Eye (tissue), 1 donor: ENCODE measurements around the gene TRIM16.
"Not testable (repeated sequence)": the region's sequence is repeated elsewhere in the genome, so short reads cannot be mapped to it uniquely, and the experiment has no call there.

Source experiments
- DNase-seq: peaks from one replicate; pipeline ENCODE4 v3.0.0-alpha.2; 2015

The TRIM16 gene

DNA sequence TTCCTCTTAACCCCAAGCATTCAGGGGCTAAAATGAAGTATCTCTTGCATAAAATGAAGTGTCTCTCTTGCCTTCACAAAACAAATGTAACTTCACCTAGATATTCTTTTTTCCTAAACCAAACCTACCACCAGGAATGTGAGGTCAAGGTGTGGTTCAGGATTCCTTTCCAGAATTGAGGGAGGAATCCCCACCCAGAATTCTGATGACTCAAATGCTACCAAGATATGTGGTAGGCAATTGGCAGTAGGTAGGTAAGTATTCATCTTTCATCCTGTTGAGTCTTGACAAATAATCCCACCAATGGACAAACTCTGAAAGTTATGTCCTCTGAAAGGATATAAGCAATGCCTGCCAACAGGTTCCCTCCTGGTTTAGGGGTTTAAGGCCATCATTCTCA is 26.2 kb downstream of the TRIM16 start:
- no peak for DNase-seq

DNA sequence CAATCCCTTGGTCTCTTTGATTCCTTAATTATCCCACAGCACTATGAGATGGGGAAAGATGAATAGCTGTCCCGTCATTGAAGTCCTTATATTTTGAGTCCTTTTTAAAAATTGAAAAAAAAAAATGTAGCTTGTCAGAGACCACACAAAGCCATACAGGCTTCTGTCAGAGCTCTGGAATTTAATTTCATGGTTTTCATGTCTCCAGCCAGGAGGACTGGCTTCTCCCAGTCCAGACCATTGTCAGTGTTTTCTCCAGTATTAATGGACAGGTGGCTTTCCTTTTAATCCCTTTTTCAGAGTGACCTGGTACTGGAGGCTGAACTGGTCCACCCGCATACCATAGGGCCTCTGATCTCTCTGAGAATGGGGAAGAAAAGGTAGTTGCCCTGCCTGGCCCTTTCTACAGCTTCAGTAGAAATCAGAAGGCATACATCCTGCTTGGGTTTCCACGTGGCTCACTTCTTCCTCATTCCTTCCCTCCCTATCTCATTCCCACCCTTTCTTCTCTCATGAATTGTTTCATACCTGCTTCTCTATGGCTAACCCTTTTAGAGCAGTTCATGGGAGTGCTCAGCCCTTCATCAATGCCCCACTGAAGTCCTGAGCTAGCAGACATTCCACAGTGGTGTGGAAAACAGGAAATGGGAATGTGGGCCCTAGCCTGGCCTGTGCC is 29.1 kb downstream of the TRIM16 start:
- peak; percentile 30 for DNase-seq

DNA sequence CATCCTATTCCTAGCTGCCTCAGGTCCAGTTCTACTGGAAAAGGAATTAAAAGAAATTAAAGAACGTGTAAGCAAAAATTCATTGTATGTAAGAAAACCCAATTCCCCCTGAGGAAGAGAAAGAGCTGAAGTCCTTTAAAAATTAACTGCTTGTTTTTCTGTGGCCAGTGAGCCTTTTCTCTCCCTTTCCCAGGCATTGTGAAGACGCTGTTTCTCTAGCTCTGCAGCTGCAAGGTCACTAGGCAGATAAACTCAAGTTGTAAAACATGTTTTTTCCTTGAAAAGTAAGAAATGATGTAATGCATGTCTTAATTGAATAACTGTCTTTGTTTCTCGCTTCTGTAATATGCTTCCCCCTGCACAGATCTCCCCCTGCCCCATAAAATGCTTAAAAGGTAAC is 29.7 kb downstream of the TRIM16 start:
- DNase-seq, result not testable (repeated sequence)

DNA sequence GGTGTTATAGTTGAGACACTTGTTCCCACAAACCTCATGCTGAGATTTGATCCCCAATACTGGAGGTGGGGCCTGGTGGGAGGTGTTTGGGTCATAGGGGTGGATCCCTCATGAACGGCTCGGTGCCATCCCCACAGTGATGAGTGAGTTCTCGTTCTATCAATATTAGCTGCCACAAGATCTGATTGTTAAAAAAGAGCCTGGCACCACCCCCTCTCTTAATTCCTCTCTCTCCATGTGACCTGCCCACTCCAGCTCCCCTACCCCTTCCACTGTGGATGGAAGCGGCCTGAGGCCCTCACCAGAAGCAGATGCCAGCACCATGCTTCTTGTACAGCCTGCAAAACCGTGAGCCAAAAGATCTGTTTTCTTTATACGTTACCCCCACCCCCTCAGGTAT is 31.2 kb downstream of the TRIM16 start:
- no peak for DNase-seq

DNA sequence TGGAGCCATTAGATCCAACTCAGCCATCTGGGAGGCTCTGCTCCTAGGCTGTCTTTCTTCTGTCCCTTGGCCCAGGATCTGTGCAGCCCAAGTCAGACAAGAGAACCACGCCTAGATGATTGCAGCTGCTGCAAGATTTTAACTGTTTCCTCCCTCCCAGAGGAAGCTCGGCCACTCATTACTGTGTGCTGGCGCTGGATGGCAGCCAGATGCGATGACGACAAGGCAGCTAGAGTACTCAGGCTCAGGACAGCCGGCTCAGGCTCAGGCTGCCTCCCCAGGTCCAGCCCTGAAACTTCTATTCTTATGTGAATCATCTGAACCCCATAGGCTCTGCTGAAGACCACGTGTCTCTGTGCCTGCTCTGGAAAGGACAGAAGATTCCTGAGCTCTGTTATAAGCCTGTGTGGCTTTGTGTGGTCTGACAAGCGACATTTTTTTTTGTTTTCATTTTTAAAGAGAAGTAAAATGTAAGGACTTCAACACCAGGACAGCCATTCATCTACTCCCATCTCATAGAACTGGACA is 32.5 kb downstream of the TRIM16 start:
- DNase-seq, result peak; percentile 93

DNA sequence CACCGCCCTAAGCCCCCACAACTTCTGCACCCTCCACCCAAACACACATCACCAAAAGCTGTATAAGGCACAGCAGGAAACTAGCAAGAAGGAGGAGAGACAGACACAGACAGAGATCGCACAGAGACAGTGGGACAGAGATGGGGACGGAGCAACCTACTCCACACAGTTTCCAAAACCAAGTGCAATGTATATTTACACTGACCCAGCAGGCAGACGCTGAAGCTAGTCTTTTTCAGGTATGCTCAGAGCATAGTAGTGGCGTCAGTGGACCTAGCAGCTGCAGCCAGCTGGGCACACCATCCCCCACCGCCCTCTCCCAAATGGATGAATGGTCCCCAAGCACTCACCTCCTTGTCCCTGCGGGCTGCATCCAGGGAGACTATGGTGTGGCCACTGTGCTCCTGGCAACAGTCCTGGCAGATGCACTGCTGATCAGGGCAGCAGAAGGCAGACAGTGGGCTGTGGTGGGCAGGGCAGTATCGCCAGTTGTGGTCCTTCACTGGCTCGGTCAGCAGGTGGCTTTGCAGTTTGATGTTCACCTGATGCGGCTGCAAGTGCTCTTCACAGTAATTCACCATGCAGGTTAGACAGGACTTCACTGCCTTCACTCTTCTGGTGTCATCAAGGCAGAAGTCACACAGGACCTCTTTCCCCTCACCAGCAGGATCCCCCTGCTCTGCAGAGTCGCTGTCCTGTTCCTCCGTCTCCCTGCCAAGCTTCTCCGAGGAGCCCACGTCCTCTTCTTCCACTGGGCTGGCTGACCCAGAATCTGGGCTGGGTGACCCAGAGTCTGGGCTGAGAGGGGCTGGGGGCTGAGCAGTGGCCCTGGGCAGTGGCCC is 33.1 kb downstream of the TRIM16 start:
- DNase-seq, result no peak

DNA sequence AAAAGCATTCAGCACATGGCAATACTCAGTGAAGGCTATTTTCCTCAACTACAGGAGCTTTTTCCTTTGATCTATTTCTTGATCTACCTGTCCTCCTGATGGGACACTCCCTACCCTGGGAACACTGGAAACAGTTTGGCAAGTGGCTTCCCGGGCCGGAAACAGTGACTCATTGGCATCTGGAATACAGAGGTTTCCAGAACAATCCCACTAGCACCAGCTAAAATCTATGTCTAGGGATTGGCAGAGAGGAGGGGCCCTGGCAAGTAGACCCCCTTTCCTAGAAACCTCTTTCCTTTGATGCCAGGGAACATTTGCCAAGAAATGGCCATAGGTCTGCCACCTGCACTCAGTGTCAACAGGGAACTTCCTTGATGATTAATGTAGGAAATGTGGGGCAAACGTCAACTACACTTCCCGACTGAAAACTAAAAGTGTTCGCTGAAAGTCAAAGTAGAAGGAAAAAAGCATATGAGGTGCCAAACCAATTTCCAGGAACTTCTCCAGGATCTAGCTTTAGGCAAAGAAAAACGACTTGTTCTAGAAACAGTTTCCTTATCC is 34.2 kb downstream of the TRIM16 start:
- peak; percentile 22 for DNase-seq

DNA sequence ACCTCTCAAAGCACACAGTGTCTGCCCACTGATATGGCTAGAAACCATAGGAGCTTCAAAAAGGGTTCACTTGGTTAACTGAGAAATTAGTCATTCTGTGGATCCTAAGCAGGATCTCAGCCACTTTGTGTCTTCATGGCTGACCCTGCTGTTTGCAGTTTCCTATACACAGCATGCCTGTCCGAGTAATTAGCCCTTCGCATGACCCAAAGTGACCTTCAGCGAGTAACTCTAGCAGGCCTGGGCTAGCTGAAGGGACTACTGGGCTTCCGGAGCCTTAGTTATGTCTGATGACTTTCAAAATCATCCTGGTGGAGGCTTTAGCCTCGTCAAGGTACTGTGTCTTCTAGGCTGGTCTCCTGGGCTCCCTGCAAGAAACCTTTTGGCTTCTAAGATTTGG is 35.7 kb downstream of the TRIM16 start:
- no peak for DNase-seq

DNA sequence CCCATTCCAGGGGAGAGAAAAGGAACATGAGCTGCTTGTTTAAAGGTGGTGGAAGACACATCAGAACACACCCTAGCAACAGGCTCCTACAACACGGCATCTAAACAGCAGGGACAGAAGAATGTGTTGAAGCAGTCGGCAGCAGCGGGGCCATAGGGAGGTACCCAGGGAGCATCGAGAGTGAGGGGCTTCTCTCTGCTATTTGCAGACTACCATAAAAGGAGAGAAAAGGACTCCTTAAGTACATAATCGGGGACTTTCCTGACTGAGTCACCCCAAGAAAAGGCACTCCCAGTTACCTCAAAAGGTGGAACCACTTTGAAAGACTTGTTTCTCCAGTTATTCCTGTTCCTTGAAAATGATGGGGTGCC is 38.2 kb downstream of the TRIM16 start:
- DNase-seq, result peak; percentile 62

DNA sequence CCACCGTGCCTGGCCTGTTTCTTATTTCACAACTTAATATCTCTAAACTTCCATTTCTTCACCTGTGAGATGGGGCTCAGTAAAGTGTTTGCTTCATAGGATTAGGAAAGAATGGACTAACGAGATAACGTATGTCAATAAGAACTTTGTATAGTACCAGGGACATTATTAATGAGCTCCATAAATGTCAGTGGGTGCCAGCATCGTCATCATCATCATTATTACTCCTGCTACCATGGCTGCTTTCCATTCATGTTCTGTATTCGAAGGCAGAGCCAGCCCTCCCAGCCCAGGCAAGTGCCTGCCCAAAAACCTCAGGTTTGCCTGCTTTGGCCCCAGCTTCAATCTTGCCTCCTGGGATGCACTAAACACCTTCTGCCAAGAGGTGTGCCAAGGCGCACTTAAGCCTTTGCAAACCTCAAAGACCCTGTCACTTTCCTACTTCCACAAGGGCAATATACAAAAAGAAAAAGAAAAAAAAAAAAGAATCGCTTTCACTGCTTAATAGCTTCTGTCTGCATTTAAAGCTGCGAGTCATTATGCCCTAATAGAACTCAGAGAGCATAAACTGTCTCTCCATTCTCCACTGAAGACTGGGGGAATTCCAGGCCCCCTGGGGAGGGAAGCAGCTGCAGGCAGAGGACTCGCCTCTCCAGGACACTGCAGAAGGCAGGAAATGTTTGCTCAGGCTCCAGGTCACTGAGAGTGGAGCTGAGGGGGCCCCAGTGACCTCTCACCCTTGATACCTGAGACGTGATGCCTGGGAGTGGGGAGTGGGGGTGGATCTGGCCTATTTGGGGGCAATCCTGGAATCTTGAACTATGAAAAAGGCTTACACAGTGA is 38.8 kb downstream of the TRIM16 start:
- DNase-seq, result peak; percentile 81

DNA sequence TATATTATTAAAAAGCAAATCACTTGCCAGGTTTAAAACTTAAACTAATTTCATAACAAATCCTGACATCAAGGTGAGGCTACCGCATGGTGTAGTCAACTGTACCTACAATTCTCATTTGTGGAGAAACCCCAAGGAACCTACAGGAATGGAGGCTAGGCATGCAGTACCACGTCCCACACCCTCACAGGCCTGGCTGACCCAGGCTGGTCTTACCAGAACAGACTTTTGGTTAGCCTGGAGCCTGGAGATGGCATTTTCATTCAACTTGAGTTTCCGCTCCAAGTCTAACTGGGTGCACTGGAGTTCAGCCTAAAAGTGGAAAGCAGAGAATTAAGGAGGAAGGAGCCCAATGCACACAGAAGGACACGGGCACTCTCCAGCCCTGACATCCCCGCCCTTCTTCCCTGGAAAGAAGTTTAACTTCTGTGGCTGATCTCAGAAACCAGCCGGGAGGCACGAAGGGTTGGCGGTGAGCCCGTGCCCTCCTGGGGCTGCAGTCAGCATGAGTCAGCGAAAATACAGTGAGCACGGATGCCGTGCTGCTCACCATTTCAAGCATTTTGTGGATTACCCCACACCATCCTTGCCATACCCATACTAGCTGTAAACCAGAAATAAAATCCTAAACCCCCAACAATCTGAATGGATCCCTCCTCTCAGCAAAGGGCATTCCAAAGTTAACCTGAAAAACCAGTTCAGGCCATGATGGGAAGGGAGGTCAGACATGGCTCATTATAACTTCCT is 41.4 kb downstream of the TRIM16 start:
- not testable (repeated sequence) for DNase-seq

DNA sequence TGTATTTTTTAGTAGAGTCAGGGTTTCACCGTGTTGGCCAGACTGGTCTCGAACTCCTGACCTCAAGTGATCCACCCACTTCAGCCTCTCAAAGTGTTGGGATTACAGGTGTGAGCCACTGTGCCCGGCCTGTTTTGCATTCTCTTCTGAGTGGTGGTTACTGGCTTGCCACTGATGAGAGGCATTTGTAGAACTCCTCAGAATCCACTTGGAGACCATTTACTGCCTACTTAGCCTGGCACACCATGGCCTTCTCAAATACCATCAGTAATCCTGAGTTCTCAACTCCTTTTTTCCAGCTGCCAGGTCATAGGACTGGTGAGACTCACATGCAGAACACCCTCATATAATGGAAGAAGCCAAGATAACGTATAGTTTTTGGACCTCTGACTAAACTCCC is 42.1 kb downstream of the TRIM16 start:
- not testable (repeated sequence) for DNase-seq

DNA sequence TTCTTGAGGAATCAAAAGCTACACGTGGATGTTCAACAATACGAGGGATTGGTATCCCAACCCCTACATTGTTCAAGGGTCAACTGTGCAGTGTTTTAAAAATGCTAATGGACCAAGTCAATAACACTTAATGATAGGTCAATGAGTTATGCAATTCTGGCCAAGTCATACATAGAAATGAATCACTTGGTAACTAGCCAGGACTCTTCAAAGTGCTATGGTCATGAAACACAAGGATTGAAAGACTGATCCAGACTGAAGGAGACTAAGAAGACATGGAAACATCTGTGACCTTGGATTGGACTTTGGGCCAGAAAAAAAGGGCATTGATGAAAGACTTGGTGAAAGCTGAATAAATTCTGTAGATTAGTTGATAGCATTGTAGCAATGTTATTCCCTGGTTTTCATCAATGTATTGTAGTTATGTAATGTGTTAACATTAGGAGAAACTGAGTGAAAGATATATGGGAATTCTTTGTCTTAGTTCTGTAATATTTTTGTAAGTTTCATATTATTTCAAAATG is 53.1 kb downstream of the TRIM16 start:
- not testable (repeated sequence) for DNase-seq

DNA sequence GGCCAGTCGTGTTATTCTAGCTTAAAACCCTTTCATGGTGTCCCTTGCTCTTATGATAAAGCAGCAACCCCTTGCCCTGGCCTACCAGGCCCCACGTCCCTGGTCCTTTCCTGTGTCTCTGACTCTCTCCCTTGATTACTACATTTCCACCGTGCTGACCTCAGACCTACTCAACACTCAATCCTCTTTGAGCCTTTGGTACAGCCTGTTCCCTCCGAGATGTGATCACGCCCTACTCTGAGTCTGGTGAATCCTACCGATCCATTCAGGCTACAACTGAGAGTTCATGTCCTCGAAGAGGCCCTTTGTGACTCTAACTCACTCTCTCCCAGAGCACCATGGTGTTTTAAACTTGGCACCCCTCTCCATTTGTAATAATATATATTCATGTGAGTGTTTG is 54.1 kb downstream of the TRIM16 start:
- not testable (repeated sequence) for DNase-seq

DNA sequence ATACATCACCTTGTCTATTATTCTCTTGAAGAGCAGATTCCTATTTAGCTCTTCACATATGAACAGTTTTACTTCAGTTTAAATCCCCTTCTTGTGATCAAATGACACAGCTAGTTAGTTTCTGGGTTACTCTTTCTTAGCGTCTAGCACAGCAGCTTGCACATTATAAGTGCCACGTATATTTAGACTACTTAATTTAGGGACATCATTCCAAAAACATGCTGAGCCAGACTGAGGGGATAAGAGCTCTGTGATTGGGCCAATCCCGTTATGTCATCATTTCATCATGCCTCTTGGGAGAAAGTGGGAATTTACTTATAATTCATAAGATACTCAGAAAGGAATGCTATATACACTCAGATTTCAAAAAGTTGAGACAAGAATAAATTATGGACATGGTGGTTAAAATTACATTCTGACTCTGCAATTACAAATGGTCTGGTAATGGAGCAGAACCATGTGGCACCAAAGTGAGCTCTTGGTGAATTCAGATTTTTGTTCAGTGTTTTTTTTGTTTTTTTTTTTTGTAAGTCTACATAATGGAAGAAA is 60.4 kb downstream of the TRIM16 start:
- peak; percentile 13 for DNase-seq

DNA sequence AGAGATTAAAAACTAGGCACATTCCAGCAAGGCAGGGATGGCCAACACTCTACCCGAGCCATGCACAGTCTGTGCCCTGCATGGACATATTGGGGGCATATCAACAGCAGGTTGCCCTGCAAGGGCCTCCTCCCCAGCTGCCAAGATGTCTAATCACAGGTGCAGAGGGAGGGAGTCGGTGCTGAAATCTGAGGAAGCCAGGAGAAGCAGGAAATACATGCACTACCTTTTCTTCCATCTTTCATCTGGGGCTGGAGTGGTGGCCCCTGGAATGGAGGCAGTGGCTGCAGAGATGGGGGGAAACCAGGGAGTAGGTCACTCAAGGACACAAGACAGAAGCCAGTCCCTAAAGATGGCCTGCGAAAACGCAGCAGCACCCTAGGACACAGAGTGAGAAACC is 60.9 kb downstream of the TRIM16 start:
- not testable (repeated sequence) for DNase-seq

DNA sequence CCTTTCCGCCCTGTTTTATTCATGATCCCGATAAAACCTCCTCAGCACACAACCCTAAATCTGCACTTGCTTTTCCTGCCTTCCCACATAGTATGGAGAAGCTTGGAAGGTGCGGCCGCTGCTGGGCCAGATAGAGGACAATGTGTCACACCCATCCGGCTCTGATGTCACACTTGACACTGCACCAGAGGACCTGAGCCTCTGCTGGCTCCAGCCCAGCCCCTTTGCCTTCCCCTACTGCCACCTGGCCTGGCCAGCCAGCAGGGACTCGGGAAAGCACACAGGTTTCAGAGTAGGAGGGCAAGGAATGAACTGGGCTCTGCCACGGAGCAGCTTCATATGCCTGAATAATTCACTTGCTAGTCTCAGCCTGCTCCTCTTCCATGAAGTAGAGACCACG is 62.0 kb downstream of the TRIM16 start:
- not testable (repeated sequence) for DNase-seq

DNA sequence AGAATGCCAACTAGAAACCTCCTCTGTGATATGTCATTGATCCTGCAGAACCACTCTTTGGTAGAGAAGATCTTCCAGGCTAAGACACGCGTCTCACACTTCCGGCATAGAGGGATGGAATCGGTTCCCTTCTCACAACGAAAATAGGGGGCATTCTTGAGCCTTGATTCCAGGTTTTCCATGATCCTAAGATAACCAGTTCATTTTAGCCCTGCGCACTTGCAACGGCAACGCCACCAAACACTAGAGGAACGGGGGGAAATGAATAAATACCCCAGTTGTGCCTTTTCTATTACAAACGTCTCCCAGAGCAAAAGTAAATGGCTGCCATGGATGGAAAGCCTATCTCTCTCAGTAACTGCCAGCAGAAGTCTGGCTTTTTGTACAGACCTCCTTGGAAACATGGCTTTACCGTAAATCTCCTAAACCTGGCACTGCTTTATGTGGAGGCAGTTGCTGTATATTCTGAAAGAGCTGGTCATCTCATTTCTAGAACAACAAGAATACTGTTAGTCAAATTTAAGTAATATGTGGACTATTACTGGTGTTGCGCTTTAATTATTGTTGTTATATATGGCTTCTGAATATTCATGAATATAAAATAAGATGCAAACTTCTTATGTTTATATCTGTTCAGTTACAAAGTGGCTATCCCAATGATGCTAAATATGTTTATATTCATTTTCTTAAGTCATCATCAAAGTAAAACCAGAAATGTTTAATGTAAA is 64.6 kb downstream of the TRIM16 start, which contains the start of gene FBXW10B:
Gene FBXW10B (minus strand): TSS at position 374 of the 728 bp plus-strand sequence. CDS start 192 bp downstream, at position 182.
- peak; percentile 14 for DNase-seq

DNA sequence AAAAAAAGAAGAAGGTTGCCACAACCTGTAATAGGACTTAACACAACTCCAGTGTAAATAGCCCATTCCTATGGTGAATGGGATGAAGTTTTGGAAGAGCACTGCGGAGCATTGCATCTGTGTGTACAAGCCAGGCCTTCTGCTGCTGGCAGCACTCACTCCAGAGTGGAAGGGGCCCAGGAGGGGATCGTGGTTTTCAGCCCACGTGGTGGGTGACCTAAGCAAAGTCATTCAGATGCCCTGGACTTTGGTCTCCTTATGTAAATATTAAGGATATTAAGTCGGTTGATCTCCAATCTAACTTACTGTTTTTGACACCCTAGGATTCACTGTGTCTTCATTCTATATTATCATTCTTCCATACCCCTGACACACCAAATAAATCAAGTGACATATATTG is 67.3 kb downstream of the TRIM16 start:
- DNase-seq, result not testable (repeated sequence)

DNA sequence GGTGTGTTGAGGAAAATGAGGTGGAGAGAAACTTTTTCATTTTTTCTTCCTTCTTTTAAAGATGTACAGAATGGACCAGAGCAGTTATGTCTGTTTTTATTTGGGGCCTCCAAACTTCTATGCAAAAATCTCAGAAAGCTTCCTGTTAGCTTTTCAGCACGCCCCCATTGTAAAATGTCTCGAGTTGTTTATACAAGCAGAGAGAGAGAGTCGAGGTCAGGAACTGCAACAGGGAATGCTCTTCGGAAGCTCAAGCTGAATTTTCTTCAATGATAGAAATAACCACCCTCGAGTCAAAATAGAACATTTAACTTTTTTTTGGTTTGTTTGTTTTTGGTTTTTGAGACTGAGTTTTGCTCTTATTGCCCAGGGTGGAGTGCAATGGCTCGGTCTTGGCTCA is 68.3 kb downstream of the TRIM16 start:
- DNase-seq, result not testable (repeated sequence)

DNA sequence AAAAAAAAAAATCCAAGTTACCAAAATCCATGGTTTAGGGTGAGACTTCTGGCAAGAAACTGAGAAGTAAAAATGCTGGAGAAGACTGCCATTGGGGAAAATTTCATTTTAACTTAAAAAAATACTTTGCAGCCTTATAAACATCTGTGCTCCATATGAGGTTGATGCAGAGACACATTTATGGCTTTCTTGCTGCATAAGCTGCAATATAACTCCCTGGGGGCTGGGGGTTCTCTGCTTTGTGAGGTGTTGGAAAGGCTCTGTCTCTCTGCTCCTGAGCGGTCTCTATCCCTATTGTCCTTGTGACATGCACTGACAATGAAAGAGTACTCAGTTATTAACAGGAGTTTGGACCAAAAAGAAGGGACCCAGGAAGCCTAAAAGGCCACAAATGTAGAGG is 71.0 kb downstream of the TRIM16 start:
- not testable (repeated sequence) for DNase-seq
